Peyer's patch (tissue), 4 donors: Measurements from ENCODE around the gene AFG1L.

Source experiments
- CTCF ChIP-seq, 6 experiments: fragments of 450-650 bp in 4 of 6; fragments of 200-600 bp in 2 of 6; sonication (generic) in 1 of 6; IDR thresholded peaks; one replicate each; pipeline ENCODE4 v1.5.1; 2017 to 2019; ENCODE audit warnings: antibody characterized with exemption in 6 of 6, mild to moderate bottlenecking in 3 of 6, moderate library complexity in 1 of 6
- POLR2A ChIP-seq, 2 donors: fragments of 450-650 bp; IDR thresholded peaks; one replicate each; pipeline ENCODE4 v1.5.1; 2017; ENCODE audit warnings: antibody characterized with exemption in 2 of 2, mild to moderate bottlenecking in 2 of 2, moderate library complexity in 2 of 2

DNA sequence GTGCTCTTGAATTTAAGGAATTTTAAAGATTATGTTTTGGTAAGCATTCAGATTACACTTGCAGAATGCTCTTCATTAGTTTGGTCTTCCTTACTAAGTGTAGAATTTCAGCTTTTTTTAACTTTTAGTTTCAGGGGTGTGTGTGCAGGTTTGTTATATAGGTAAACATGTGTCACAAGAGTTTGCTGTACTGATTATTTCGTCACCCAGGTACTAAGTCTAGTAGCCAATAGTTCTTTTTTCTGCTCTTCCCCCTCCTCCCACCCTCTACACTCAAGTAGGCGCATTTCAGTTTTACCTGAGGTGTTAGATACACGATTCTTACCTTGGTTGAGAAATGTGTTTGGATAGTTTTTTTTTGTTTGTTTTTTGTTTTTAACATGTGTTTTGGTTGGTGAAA, 68.3 kb downstream of the AFG1L start:
- TF ChIP-seq CTCF (IDR thresholded peaks at IDR 0.05) (no peak), POLR2A (IDR thresholded peaks at IDR 0.05) (no peak)
